ENCODE data around the gene CXCL13. TPM values are rescaled to one million over a fixed set of nuclear protein-coding genes. Genes with fewer than 3 reads are reported as not detected.

Gene CXCL13
- total and polyA plus RNA-seq, 7 donors = 1.2 to 271 (median 1.6) TPM; not detected in 4

DNA sequence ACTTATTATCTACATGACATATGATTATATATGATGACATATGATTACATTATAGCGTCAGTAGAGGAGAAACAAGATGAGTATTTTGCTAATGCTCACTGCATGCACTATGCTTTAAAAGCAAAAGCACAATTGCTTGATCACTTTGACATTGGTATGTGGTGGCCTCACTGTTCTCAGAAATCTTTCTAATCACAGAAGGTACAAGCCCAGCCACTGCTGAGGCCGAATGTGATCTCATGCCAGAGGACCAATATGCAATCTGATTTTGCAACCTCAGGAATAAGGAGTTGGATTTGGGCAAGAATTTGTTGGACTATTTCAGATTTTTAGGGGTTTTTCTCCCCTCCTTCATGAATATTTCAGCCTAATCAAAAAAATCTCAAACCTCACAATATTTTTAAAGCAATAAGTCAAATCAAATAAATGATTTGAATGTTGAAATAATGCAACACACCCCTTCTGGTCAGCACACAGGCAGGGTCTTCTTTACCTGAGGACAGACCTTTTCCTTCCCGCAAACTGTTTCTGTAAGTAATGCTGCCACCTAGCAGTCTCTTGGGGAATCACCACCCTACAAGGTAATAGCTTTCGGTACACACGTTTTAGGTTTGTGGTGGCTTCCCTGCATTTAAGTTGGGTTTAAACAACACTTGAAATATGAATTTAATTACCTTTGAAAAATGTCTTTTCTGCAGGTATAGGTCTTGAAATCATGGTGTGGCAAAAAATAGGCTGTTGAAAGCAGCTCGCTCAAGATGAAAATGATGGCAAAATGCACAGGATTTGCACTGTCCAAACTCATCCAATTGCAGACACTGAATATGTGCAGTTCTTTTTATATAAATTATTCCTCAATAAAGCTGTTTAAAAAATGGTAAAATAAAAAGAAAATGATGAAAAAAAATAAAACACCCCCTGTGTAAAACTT lies 4.8 kb upstream of the CXCL13 start:
- Histone ChIP-seq H3K27me3 (no peaks in the 10 kb centered on the region), H3K4me1 (no peaks in the 10 kb centered on the region), H3K27ac (no peak overlapping the region), H3K9me3 (no peaks in the 10 kb centered on the region), H3K36me3 (no peaks in the 10 kb centered on the region), H3K4me3 (no peak overlapping the region)
- 35 to 39% methylated on average over 6 of the region's 6 CpGs for WGBS, 2 donors
- intact Hi-C loops (cut with DNase I) = loop anchor here (2.0 kb wide), 1 partner anchor 216 kb away; no protein-coding TSS in a partner anchor
- TF ChIP-seq EP300 (IDR thresholded peaks at IDR 0.05) = no peak
- TF ChIP-seq, protein P1, sequence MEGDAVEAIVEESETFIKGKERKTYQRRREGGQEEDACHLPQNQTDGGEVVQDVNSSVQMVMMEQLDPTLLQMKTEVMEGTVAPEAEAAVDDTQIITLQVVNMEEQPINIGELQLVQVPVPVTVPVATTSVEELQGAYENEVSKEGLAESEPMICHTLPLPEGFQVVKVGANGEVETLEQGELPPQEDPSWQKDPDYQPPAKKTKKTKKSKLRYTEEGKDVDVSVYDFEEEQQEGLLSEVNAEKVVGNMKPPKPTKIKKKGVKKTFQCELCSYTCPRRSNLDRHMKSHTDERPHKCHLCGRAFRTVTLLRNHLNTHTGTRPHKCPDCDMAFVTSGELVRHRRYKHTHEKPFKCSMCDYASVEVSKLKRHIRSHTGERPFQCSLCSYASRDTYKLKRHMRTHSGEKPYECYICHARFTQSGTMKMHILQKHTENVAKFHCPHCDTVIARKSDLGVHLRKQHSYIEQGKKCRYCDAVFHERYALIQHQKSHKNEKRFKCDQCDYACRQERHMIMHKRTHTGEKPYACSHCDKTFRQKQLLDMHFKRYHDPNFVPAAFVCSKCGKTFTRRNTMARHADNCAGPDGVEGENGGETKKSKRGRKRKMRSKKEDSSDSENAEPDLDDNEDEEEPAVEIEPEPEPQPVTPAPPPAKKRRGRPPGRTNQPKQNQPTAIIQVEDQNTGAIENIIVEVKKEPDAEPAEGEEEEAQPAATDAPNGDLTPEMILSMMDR (IDR thresholded peaks at IDR 0.05) = peak; percentile 18 to 75 (median 59)
- TF ChIP-seq POLR2A (IDR thresholded peaks at IDR 0.05) = no peak
- DNase-seq = no peak

DNA sequence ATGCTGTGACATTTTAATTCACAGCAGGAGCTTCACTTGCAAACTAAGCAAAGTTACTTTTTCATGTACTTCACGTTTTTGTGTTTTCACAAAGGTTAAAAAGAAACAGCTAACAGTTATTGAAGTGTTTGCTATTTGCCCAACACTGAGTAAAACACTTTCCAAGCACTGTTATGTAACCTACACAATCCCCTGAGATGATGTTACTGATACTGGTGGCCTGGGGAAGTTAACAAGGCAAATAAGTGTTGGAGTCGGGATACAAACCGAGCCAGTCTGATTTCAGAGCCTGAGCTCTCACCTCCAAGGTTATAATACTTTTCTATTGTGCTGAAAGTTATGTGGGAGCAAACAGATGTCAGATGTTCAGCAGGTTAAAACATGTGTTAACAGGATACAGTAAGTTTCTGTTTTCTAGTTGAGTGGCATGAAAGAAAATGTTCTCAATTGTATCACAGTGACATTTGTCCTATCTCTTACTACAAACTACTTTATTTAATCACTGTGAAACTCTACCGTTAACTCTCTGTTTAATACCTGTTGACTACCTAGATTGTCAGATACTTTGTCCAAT lies 3.9 kb upstream of the CXCL13 start:
- H3K4me1 ChIP-seq = no peaks in the 10 kb centered on the region
- H3K36me3 ChIP-seq = no peaks in the 10 kb centered on the region
- no peaks in the 10 kb centered on the region for H3K9me3 ChIP-seq
- intact Hi-C loops (cut with DNase I) = loop anchor here (2.0 kb wide), 1 partner anchor 217 kb away; no protein-coding TSS in a partner anchor
- TF ChIP-seq, protein P1 (IDR thresholded peaks at IDR 0.05) = no peak
- no peak for TF ChIP-seq EP300 (IDR thresholded peaks at IDR 0.05)
- no peak for TF ChIP-seq POLR2A (IDR thresholded peaks at IDR 0.05)
- TF ChIP-seq POLR2AphosphoS5 (IDR thresholded peaks at IDR 0.05) = no peak
- no peak overlapping the region for H3K27ac ChIP-seq
- WGBS, 2 donors = 68 to 80% methylated on average over 4 of the region's 4 CpGs
- H3K4me3 ChIP-seq = no peak overlapping the region
- no peak for DNase-seq
- no peaks in the 10 kb centered on the region for H3K27me3 ChIP-seq

DNA sequence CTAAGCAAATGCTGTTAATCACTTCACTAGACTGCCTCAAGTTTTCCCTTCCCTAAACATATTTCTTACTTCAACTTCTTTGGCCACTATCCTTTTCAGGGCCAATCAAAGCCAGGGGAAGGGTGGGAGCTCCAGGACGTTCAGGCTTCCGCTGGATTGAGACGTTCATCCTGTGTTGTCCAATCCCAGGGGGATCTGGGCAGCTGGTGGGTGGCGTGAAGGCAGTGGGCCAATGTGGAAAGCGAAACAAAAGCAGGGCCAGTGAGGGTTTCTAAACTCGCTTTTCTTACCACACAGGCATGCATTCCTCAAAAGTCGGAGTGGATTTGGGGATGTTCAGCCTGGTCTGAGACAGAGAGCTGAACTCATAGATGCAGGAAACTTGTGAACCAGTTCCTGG lies 7.6 kb downstream of the CXCL13 start:
- Histone ChIP-seq H3K4me1 (no peaks in the 10 kb centered on the region), H3K36me3 (no peaks in the 10 kb centered on the region), H3K4me3 (no peak overlapping the region), H3K27ac (no peak overlapping the region), H3K27me3 (no peaks in the 10 kb centered on the region), H3K9me3 (no peaks in the 10 kb centered on the region)
- WGBS, 2 donors = 82 to 91% methylated on average over 7 of the region's 7 CpGs
- no peak for DNase-seq
- TF ChIP-seq POLR2AphosphoS5 (IDR thresholded peaks at IDR 0.05) = no peak
- TF ChIP-seq, protein P1 (IDR thresholded peaks at IDR 0.05) = no peak
- TF ChIP-seq POLR2A (IDR thresholded peaks at IDR 0.05) = no peak
- TF ChIP-seq EP300 (IDR thresholded peaks at IDR 0.05) = no peak
- intact Hi-C loops (cut with DNase I) = no loop called here

DNA sequence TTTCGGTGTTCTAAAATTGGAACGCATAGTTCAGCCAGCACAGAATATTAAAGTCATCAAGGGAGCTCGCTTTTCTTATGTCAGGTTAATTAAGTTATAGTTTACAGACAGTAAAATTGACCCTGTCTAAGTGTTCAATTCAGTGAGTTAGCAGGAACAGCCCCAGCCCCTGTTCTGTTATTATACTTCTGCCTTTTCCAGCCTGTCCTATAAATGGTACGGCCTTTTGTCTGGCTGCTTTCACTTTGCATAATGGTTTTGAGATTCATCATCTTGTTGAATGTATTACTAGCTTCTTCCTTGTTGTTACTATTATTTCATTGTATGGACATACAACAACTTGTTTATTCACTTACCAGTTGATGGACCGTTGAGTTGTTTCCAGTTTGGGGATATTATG lies 9.5 kb downstream of the CXCL13 start:
- H3K27ac ChIP-seq = no peak overlapping the region
- 79 to 89% methylated on average over 5 of the region's 5 CpGs for WGBS, 2 donors
- TF ChIP-seq, protein P1 (IDR thresholded peaks at IDR 0.05) = no peak
- TF ChIP-seq POLR2AphosphoS5 (IDR thresholded peaks at IDR 0.05) (no peak), EP300 (IDR thresholded peaks at IDR 0.05) (no peak), POLR2A (IDR thresholded peaks at IDR 0.05) (no peak)

More for the DNA sequence above, 9.5 kb downstream of the CXCL13 start:
- Histone ChIP-seq H3K27me3 (no peaks in the 10 kb centered on the region), H3K9me3 (no peaks in the 10 kb centered on the region), H3K4me3 (no peak overlapping the region), H3K4me1 (peaks cover 0 to 4% (median 0%) of the 10 kb centered on the region in 4 donors), H3K36me3 (no peaks in the 10 kb centered on the region)
- DNase-seq = no peak
- intact Hi-C loops (cut with DNase I) = no loop called here

Measured in sigmoid colon (tissue), 7 donors.